ENCODE data around the gene FGFBP2. TPM values are rescaled to one million over a fixed set of nuclear protein-coding genes. Genes with fewer than 3 reads are reported as not detected.

FGFBP2 gene
- total and polyA plus RNA-seq, 2 experiments from 2014 or later: 0.18 to 0.56 TPM

DNA sequence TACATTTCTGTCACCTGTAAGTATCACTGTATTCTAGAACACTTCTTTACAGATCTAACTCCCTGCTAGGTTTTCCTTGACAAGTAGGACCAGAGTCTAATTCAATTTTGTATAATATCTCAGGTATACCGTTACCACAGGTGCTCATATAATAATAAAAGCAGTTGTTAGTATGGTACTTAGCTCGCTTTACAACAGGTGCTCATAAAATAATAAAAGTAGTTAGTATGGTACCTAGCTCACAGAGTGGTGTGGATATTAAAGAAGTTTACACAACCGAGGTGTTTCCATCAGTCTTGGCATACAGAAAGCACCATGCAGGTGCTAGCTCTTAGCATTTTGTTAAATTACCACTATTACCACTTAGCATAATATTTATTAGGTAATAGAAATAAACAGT, 32.9 kb upstream of the FGFBP2 start:
- H3K9me2 ChIP-seq (ENCODE audit: insufficient read depth): no peaks in the 10 kb centered on the region
- H3K36me3 ChIP-seq (ENCODE audit: insufficient read depth): peaks cover 15% of the 10 kb centered on the region
- H3K27me3 ChIP-seq (ENCODE audit: insufficient read depth): no peaks in the 10 kb centered on the region
- no peak overlapping the region for H3K27ac ChIP-seq (ENCODE audit: low read depth)
- H3K79me2 ChIP-seq (replicated peaks; ENCODE audit: insufficient read depth): no peaks in the 10 kb centered on the region
- H3K27ac Mint-ChIP-seq: no peak overlapping the region
- peaks cover 51% of the 10 kb centered on the region for H3K36me3 Mint-ChIP-seq (ENCODE audit: low read depth)
- no peak overlapping the region for H2AFZ ChIP-seq
- H3K4me2 ChIP-seq: no peak overlapping the region
- H3K27me3 Mint-ChIP-seq (ENCODE audit: insufficient read depth, low read depth, poor library complexity): peaks cover 9% of the 10 kb centered on the region
- H3K9me3 Mint-ChIP-seq: no peaks in the 10 kb centered on the region
- peaks cover 7% of the 10 kb centered on the region; the same call in 1 of the 2 replicates for H4K20me1 ChIP-seq (replicated peaks; ENCODE audit: insufficient read depth)
- TF ChIP-seq NANOG (IDR thresholded peaks at IDR 0.05; ENCODE audit: borderline replicate concordance) (no peak), STAT1 (IDR thresholded peaks at IDR 0.05; ENCODE audit: unreplicated experiment) (no peak), EZH2phosphoT487 (IDR thresholded peaks at IDR 0.05; ENCODE audit: unreplicated experiment) (no peak), JUNB (IDR thresholded peaks at IDR 0.05; ENCODE audit: unreplicated experiment) (no peak), ZNF114 (CRISPR knock-in tag; IDR thresholded peaks at IDR 0.05) (no peak), POLR2AphosphoS5 (IDR thresholded peaks at IDR 0.05; ENCODE audit: low read depth) (no peak), EZH2 (IDR thresholded peaks at IDR 0.05; ENCODE audit: low read depth, unreplicated experiment) (no peak), ZNF331 (CRISPR knock-in tag; IDR thresholded peaks at IDR 0.05; ENCODE audit: low read depth) (no peak), CREB1 (CRISPR knock-in tag; IDR thresholded peaks at IDR 0.05; ENCODE audit: low read depth) (no peak)
- TF ChIP-seq, protein P1, sequence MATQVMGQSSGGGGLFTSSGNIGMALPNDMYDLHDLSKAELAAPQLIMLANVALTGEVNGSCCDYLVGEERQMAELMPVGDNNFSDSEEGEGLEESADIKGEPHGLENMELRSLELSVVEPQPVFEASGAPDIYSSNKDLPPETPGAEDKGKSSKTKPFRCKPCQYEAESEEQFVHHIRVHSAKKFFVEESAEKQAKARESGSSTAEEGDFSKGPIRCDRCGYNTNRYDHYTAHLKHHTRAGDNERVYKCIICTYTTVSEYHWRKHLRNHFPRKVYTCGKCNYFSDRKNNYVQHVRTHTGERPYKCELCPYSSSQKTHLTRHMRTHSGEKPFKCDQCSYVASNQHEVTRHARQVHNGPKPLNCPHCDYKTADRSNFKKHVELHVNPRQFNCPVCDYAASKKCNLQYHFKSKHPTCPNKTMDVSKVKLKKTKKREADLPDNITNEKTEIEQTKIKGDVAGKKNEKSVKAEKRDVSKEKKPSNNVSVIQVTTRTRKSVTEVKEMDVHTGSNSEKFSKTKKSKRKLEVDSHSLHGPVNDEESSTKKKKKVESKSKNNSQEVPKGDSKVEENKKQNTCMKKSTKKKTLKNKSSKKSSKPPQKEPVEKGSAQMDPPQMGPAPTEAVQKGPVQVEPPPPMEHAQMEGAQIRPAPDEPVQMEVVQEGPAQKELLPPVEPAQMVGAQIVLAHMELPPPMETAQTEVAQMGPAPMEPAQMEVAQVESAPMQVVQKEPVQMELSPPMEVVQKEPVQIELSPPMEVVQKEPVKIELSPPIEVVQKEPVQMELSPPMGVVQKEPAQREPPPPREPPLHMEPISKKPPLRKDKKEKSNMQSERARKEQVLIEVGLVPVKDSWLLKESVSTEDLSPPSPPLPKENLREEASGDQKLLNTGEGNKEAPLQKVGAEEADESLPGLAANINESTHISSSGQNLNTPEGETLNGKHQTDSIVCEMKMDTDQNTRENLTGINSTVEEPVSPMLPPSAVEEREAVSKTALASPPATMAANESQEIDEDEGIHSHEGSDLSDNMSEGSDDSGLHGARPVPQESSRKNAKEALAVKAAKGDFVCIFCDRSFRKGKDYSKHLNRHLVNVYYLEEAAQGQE (IDR thresholded peaks at IDR 0.05; ENCODE audit: unreplicated experiment): no peak
- TF ChIP-seq, protein P2, sequence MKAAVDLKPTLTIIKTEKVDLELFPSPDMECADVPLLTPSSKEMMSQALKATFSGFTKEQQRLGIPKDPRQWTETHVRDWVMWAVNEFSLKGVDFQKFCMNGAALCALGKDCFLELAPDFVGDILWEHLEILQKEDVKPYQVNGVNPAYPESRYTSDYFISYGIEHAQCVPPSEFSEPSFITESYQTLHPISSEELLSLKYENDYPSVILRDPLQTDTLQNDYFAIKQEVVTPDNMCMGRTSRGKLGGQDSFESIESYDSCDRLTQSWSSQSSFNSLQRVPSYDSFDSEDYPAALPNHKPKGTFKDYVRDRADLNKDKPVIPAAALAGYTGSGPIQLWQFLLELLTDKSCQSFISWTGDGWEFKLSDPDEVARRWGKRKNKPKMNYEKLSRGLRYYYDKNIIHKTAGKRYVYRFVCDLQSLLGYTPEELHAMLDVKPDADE (IDR thresholded peaks at IDR 0.05): no peak
- TF ChIP-seq, protein P3, sequence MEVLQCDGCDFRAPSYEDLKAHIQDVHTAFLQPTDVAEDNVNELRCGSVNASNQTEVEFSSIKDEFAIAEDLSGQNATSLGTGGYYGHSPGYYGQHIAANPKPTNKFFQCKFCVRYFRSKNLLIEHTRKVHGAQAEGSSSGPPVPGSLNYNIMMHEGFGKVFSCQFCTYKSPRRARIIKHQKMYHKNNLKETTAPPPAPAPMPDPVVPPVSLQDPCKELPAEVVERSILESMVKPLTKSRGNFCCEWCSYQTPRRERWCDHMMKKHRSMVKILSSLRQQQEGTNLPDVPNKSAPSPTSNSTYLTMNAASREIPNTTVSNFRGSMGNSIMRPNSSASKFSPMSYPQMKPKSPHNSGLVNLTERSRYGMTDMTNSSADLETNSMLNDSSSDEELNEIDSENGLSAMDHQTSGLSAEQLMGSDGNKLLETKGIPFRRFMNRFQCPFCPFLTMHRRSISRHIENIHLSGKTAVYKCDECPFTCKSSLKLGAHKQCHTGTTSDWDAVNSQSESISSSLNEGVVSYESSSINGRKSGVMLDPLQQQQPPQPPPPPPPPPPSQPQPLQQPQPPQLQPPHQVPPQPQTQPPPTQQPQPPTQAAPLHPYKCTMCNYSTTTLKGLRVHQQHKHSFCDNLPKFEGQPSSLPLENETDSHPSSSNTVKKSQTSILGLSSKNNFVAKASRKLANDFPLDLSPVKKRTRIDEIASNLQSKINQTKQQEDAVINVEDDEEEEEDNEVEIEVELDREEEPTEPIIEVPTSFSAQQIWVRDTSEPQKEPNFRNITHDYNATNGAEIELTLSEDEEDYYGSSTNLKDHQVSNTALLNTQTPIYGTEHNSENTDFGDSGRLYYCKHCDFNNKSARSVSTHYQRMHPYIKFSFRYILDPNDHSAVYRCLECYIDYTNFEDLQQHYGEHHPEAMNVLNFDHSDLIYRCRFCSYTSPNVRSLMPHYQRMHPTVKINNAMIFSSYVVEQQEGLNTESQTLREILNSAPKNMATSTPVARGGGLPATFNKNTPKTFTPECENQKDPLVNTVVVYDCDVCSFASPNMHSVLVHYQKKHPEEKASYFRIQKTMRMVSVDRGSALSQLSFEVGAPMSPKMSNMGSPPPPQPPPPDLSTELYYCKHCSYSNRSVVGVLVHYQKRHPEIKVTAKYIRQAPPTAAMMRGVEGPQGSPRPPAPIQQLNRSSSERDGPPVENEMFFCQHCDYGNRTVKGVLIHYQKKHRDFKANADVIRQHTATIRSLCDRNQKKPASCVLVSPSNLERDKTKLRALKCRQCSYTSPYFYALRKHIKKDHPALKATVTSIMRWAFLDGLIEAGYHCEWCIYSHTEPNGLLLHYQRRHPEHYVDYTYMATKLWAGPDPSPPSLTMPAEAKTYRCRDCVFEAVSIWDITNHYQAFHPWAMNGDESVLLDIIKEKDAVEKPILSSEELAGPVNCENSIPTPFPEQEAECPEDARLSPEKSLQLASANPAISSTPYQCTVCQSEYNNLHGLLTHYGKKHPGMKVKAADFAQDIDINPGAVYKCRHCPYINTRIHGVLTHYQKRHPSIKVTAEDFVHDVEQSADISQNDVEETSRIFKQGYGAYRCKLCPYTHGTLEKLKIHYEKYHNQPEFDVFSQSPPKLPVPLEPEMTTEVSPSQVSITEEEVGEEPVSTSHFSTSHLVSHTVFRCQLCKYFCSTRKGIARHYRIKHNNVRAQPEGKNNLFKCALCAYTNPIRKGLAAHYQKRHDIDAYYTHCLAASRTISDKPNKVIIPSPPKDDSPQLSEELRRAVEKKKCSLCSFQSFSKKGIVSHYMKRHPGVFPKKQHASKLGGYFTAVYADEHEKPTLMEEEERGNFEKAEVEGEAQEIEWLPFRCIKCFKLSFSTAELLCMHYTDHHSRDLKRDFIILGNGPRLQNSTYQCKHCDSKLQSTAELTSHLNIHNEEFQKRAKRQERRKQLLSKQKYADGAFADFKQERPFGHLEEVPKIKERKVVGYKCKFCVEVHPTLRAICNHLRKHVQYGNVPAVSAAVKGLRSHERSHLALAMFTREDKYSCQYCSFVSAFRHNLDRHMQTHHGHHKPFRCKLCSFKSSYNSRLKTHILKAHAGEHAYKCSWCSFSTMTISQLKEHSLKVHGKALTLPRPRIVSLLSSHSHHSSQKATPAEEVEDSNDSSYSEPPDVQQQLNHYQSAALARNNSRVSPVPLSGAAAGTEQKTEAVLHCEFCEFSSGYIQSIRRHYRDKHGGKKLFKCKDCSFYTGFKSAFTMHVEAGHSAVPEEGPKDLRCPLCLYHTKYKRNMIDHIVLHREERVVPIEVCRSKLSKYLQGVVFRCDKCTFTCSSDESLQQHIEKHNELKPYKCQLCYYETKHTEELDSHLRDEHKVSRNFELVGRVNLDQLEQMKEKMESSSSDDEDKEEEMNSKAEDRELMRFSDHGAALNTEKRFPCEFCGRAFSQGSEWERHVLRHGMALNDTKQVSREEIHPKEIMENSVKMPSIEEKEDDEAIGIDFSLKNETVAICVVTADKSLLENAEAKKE (CRISPR knock-in tag; IDR thresholded peaks at IDR 0.05): no peak
- TF ChIP-seq, protein P4, sequence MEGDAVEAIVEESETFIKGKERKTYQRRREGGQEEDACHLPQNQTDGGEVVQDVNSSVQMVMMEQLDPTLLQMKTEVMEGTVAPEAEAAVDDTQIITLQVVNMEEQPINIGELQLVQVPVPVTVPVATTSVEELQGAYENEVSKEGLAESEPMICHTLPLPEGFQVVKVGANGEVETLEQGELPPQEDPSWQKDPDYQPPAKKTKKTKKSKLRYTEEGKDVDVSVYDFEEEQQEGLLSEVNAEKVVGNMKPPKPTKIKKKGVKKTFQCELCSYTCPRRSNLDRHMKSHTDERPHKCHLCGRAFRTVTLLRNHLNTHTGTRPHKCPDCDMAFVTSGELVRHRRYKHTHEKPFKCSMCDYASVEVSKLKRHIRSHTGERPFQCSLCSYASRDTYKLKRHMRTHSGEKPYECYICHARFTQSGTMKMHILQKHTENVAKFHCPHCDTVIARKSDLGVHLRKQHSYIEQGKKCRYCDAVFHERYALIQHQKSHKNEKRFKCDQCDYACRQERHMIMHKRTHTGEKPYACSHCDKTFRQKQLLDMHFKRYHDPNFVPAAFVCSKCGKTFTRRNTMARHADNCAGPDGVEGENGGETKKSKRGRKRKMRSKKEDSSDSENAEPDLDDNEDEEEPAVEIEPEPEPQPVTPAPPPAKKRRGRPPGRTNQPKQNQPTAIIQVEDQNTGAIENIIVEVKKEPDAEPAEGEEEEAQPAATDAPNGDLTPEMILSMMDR (conservative IDR thresholded peaks at IDR 0.05; ENCODE audit: low read depth in 2 of 2): no peak
- no peaks in the 10 kb centered on the region for H3K4me1 ChIP-seq (ENCODE audit: insufficient read depth)
- no peak overlapping the region for H3K4me3 ChIP-seq
- H3K4me3 Mint-ChIP-seq: no peak overlapping the region
- H3K4me1 Mint-ChIP-seq: no peaks in the 10 kb centered on the region
- ATAC-seq: no peak
- no peaks in the 10 kb centered on the region for H3F3A ChIP-seq (replicated peaks; ENCODE audit: low read depth)
- no peak for DNase-seq (ENCODE audit: low spot score)
